Activated CD8-positive, alpha-beta memory T cell treated with anti-CD3 and anti-CD28 coated beads, Interleukin-2, amount 50 U/mL, for 1 hour (primary cell): ENCODE data around the gene ST6GALNAC5.

ENCODE experiments used
- DNase-seq: peaks from one replicate; pipeline ENCODE4 v3.0.0-alpha.2; 2020; ENCODE audit errors: extremely low read depth

Gene ST6GALNAC5

GRCh38 chr1:77014073-77014788, 147.0 kb downstream of the ST6GALNAC5 start:
- no peak for DNase-seq

GRCh38 chr1:77015748-77016341, 148.6 kb downstream of the ST6GALNAC5 start:
- DNase-seq = no peak

- DNase-seq = no peak
Observed at GRCh38 chr1:77016386-77016985, 149.2 kb downstream of the ST6GALNAC5 start.

GRCh38 chr1:77018311-77018710, 151.0 kb downstream of the ST6GALNAC5 start:
- DNase-seq = no peak

- DNase-seq = no peak
Observed at GRCh38 chr1:77018761-77019160, 151.5 kb downstream of the ST6GALNAC5 start.

GRCh38 chr1:77021732-77022131, 154.5 kb downstream of the ST6GALNAC5 start:
- no peak for DNase-seq

- DNase-seq = no peak
Observed at GRCh38 chr1:77024500-77024899, 157.2 kb downstream of the ST6GALNAC5 start.

- DNase-seq = no peak
Observed at GRCh38 chr1:77025599-77025998, 158.3 kb downstream of the ST6GALNAC5 start.

- no peak for DNase-seq
Observed at GRCh38 chr1:77026135-77026534, 158.9 kb downstream of the ST6GALNAC5 start.

GRCh38 chr1:77026640-77027039, 159.4 kb downstream of the ST6GALNAC5 start:
- no peak for DNase-seq

GRCh38 chr1:77027847-77028246, 160.6 kb downstream of the ST6GALNAC5 start:
- no peak for DNase-seq

- no peak for DNase-seq
Observed at GRCh38 chr1:77030401-77031105, 163.3 kb downstream of the ST6GALNAC5 start.

GRCh38 chr1:77031106-77031662, 163.9 kb downstream of the ST6GALNAC5 start:
- no peak for DNase-seq

- DNase-seq = no peak
Observed at GRCh38 chr1:77036560-77036959, 169.3 kb downstream of the ST6GALNAC5 start.

- DNase-seq = no peak
Observed at GRCh38 chr1:77037038-77037437, 169.8 kb downstream of the ST6GALNAC5 start.

- no peak for DNase-seq
Observed at GRCh38 chr1:77038000-77038399, 170.7 kb downstream of the ST6GALNAC5 start.

GRCh38 chr1:77039111-77039510, 171.8 kb downstream of the ST6GALNAC5 start:
- DNase-seq = no peak

- no peak for DNase-seq
Observed at GRCh38 chr1:77039739-77040138, 172.5 kb downstream of the ST6GALNAC5 start.

- no peak for DNase-seq
Observed at GRCh38 chr1:77040826-77041225, 173.5 kb downstream of the ST6GALNAC5 start.

GRCh38 chr1:77044133-77044849, 177.0 kb downstream of the ST6GALNAC5 start:
- DNase-seq = no peak

GRCh38 chr1:77047575-77047974, 180.3 kb downstream of the ST6GALNAC5 start:
- no peak for DNase-seq
